Thyroid gland (tissue), 4 donors: ENCODE data around the gene SAFB. TPM values are rescaled to one million over a fixed set of nuclear protein-coding genes. Genes with fewer than 3 reads are reported as not detected.

Experiments
- DNase-seq, 2 donors: peaks; one replicate each; pipeline ENCODE4 v3.0.0-alpha.2; 2019
- H3K27ac ChIP-seq, 3 donors: fragments of 200-600 bp; sonication (generic); 1 replicate in 2 of 3; 2 replicates in 1 of 3; pipeline ENCODE4 v1.5.1; 2016 to 2019; ENCODE audit warnings: mild to moderate bottlenecking in 1 of 3, moderate library complexity in 1 of 3
- H3K27me3 ChIP-seq: fragments of 200-600 bp; sonication (generic); one replicate; pipeline ENCODE4 v1.5.1; 2019
- H3K36me3 ChIP-seq, 2 donors: fragments of 200-600 bp; sonication (generic); one replicate each; pipeline ENCODE4 v1.5.1; 2016 to 2019
- H3K4me1 ChIP-seq, 2 donors: fragments of 200-600 bp; sonication (generic); one replicate each; pipeline ENCODE4 v1.5.1; 2017 to 2019
- H3K4me3 ChIP-seq, 3 donors: fragments of 200-600 bp; sonication (generic); replicated peaks in 1 of 3; 1 replicate in 2 of 3; 2 replicates in 1 of 3; pipeline ENCODE4 v1.5.1; 2016; ENCODE audit warnings: mild to moderate bottlenecking in 1 of 3
- H3K9me3 ChIP-seq: fragments of 200-600 bp; sonication (generic); one replicate; pipeline ENCODE4 v1.5.1; 2017
- POLR2A ChIP-seq, 2 donors: fragments of 450-650 bp; IDR thresholded peaks; one replicate each; pipeline ENCODE4 v1.6.1; 2017; ENCODE audit warnings: antibody characterized with exemption in 2 of 2, mild to moderate bottlenecking in 2 of 2, moderate library complexity in 1 of 2
- WGBS, 2 donors: methylation state at CpG; one replicate each; pipeline ENCODE4 v1.1.5; 2017; 5-methylcytosine and 5-hydroxymethylcytosine counted together
- intact Hi-C: fragments of 100-400 bp; cut with DNase I; formaldehyde crosslinking; loops from one replicate; pipeline ENCODE4 v1.15.1; 2023
- small RNA-seq: library from RNA; depleted of rRNA; stranded (forward); fragments of <200 nt; gene quantifications from one replicate; pipeline ENCODE3, GENCODE V24; 2016
- total RNA-seq, 4 donors: library from RNA; depleted of rRNA; stranded (reverse); fragments of >200 nt; gene quantifications; one replicate each; pipeline ENCODE4 v1.2.3, GENCODE V29; 2016
- TF ChIP-seq, protein P1 (sequence below), 6 experiments: fragments of 200-600 bp in 3 of 6; fragments of 450-650 bp in 3 of 6; sonication (generic) in 3 of 6; IDR thresholded peaks; one replicate each; pipeline ENCODE4 v1.5.1; 2016 to 2019; ENCODE audit warnings: antibody characterized with exemption in 6 of 6, mild to moderate bottlenecking in 2 of 6, inconsistent platforms in 1 of 6, moderate library complexity in 1 of 6

The SAFB gene
- total RNA-seq, 4 donors from 2014 or later, result 70.1 to 129 (median 86.7) TPM

DNA sequence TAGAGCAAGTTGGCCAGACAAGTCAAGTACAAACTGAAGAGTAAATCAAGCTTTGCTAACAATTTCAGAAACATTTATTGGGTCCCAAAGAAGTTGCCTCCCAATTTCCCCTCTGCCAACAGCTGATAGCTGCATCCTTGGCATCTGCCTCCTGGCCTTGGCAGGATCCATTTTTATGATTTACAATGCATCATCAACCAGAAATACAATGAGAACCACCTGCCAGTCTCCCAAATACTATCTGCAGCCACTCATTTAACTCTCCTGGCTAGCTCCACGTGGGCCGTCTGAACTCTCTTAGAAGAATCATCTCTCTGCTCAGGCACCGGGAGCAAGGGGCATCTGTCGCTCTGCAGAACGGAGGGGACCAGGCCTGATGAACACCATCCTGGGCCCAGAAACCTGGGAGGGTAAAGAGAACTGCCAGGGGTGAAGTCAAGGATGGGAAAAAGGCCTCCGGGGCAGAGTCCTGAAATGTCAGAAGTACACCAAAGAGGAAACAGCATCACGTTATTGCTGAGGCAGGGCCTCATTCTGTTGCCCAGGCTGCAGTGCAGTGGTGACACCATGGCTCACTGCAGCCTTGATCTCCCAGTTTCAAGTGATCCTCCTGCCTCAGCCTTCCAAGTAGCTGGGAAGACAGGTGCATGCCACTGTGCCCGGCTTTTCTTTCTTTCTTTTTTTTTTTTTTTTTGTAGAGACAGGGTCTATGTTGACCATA is 94.5 kb downstream of the SAFB start:
- DNase-seq, result no peak
- intact Hi-C loops, result no loop called here
- WGBS, 2 donors, result 85 to 87% methylated on average over 8 of the region's 8 CpGs
- TF ChIP-seq, protein P1, sequence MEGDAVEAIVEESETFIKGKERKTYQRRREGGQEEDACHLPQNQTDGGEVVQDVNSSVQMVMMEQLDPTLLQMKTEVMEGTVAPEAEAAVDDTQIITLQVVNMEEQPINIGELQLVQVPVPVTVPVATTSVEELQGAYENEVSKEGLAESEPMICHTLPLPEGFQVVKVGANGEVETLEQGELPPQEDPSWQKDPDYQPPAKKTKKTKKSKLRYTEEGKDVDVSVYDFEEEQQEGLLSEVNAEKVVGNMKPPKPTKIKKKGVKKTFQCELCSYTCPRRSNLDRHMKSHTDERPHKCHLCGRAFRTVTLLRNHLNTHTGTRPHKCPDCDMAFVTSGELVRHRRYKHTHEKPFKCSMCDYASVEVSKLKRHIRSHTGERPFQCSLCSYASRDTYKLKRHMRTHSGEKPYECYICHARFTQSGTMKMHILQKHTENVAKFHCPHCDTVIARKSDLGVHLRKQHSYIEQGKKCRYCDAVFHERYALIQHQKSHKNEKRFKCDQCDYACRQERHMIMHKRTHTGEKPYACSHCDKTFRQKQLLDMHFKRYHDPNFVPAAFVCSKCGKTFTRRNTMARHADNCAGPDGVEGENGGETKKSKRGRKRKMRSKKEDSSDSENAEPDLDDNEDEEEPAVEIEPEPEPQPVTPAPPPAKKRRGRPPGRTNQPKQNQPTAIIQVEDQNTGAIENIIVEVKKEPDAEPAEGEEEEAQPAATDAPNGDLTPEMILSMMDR (IDR thresholded peaks at IDR 0.05), result no peak
- no peak for TF ChIP-seq POLR2A (IDR thresholded peaks at IDR 0.05)
- Histone ChIP-seq H3K27me3 (no peaks in the 10 kb centered on the region), H3K4me1 (peaks cover 9 to 16% of the 10 kb centered on the region in 2 donors), H3K27ac (no peak overlapping the region), H3K36me3 (peaks cover 10 to 13% of the 10 kb centered on the region in 2 donors), H3K9me3 (no peaks in the 10 kb centered on the region), H3K4me3 (no peak overlapping the region)

Small RNA genes within 50 kb of the gene (small RNA-seq; reads per million reads assigned to genes)
- gene SNRPEP4, result not detected

Other genes starting within 250 kb of the SAFB start
- under 1 TPM in 1 of 4 donors, not detected in 3; 0.40 TPM for gene ZNRF4, start 167.7 kb upstream of the SAFB start, total RNA-seq
- not detected for gene TINCR, start 55.1 kb upstream of the SAFB start, total RNA-seq
- 10 to 100 TPM; 52.2 to 74.5 (median 65.3) TPM for gene SAFB2, start 307 bp upstream of the SAFB start, total RNA-seq
- 10 to 100 TPM; 20.1 to 68.3 (median 47.2) TPM for gene MICOS13, start 57.4 kb downstream of the SAFB start, total RNA-seq
- 10 to 100 TPM in 3 of 4 donors, 1 to 10 TPM in 1; 7.3 to 30.4 (median 15.8) TPM for gene HSD11B1L, start 57.9 kb downstream of the SAFB start, total RNA-seq
- 100 to 1,000 TPM; 313 to 561 (median 386) TPM for gene RPL36, start 67.2 kb downstream of the SAFB start, total RNA-seq
- 100 to 1,000 TPM in 1 of 4 donors, 10 to 100 TPM in 3; 45.0 to 100 (median 67.9) TPM for gene LONP1, start 97.1 kb downstream of the SAFB start, total RNA-seq
- gene CATSPERD, start 97.6 kb downstream of the SAFB start, total RNA-seq, result not detected
- 1 to 10 TPM in 3 of 4 donors, under 1 TPM in 1; 0.54 to 2.0 (median 1.2) TPM for gene PRR22, start 161.7 kb downstream of the SAFB start, total RNA-seq
- gene DUS3L, start 168.1 kb downstream of the SAFB start, total RNA-seq, result 10 to 100 TPM; 34.0 to 53.3 (median 44.9) TPM
- gene NRTN, start 182.0 kb downstream of the SAFB start, total RNA-seq, result 1 to 10 TPM in 3 of 4 donors, under 1 TPM in 1; 0.71 to 8.1 (median 1.3) TPM
- gene FUT6, start 216.6 kb downstream of the SAFB start, total RNA-seq, result not detected
- under 1 TPM in 1 of 4 donors, not detected in 3; 0.13 TPM for gene FUT3, start 228.4 kb downstream of the SAFB start, total RNA-seq
- not detected for gene FUT5, start 247.5 kb downstream of the SAFB start, total RNA-seq